K562 (cell line): ENCODE results near the gene RAB31. TPM values are rescaled to one million over a fixed set of nuclear protein-coding genes. Genes with fewer than 3 reads are reported as not detected.

Experiments
- ATF1 ChIP-seq, 2 experiments: fragments of 450-650 bp in 1 of 2; IDR thresholded peaks; 2 replicates each; pipeline ENCODE4 v1.6.1; 2016; ENCODE audit warnings: missing compliant biosample characterization in 1 of 2, missing genetic modification characterization in 1 of 2
- CXXC5 ChIP-seq: fragments of 250-450 bp; sonication (Bioruptor Pico); IDR thresholded peaks from 2 replicates; pipeline ENCODE4 v1.8.0; 2022; ENCODE audit warnings: inconsistent platforms, mild to moderate bottlenecking, moderate library complexity
- GABPA ChIP-seq: fragments of 200-800 bp; sonication (Bioruptor generic); conservative IDR thresholded peaks from 2 replicates; pipeline ENCODE4 v1.6.1; 2016; ENCODE audit warnings: low read depth, missing genetic modification characterization, missing compliant biosample characterization
- JUN ChIP-seq, 2 experiments: sonication (generic) in 1 of 2; formaldehyde crosslinking in 1 of 2; IDR thresholded peaks; 2 replicates each; pipeline versions ENCODE4 v1.6.1 to v1.8.0; 2012 to 2022; ENCODE audit warnings: borderline replicate concordance in 2 of 2, mild to moderate bottlenecking in 2 of 2, improper control_type of control experiment in 1 of 2, low read depth in 1 of 2, low read length in 1 of 2, missing genetic modification reagents in 1 of 2
- KAT7 ChIP-seq: sonication (generic); formaldehyde crosslinking; IDR thresholded peaks from 2 replicates; pipeline ENCODE4 v1.8.0; 2022; ENCODE audit warnings: missing genetic modification reagents, mild to moderate bottlenecking, borderline replicate concordance
- KLF1 ChIP-seq: fragments of 450-650 bp; IDR thresholded peaks from 2 replicates; pipeline ENCODE4 v1.6.1; 2016; ENCODE audit warnings: missing genetic modification characterization, missing compliant biosample characterization
- MTA3 ChIP-seq: fragments of 450-650 bp; formaldehyde crosslinking; IDR thresholded peaks from 2 replicates; pipeline ENCODE4 v1.6.1; 2017; ENCODE audit warnings: mild to moderate bottlenecking, borderline replicate concordance
- NFIC ChIP-seq: fragments of 450-650 bp; IDR thresholded peaks from 2 replicates; pipeline ENCODE4 v1.6.1; 2017; ENCODE audit warnings: mild to moderate bottlenecking, inconsistent platforms
- NFXL1 ChIP-seq: fragments of 450-650 bp; formaldehyde crosslinking; IDR thresholded peaks from 2 replicates; pipeline ENCODE4 v1.4.0; 2021; ENCODE audit warnings: mild to moderate bottlenecking
- NR1H2 ChIP-seq: sonication (generic); formaldehyde crosslinking; IDR thresholded peaks from 2 replicates; pipeline ENCODE4 v1.4.0; 2020; ENCODE audit warnings: mild to moderate bottlenecking, missing genetic modification reagents
- RBM25 ChIP-seq: fragments of 200-400 bp; formaldehyde crosslinking; IDR thresholded peaks from 2 replicates; pipeline ENCODE4 v1.6.1; 2018; ENCODE audit warnings: low read length, low read depth, moderate library complexity; ENCODE audit not compliant: severe bottlenecking
- RBM34 ChIP-seq: fragments of 200-400 bp; formaldehyde crosslinking; IDR thresholded peaks from 2 replicates; pipeline ENCODE4 v1.6.1; 2018; ENCODE audit warnings: low read length, borderline replicate concordance; ENCODE audit not compliant: insufficient read depth
- SMARCB1 ChIP-seq: IDR thresholded peaks from 2 replicates; pipeline ENCODE4 v1.6.1; 2011; ENCODE audit warnings: improper control_type of control experiment, low read depth; ENCODE audit not compliant: insufficient read length
- SP2 ChIP-seq: IDR thresholded peaks from 2 replicates; pipeline ENCODE4 v1.6.1; 2011; ENCODE audit warnings: mild to moderate bottlenecking, low read depth, low read length, moderate library complexity; ENCODE audit not compliant: poor library complexity, severe bottlenecking; ENCODE audit errors: extremely low read depth
- SRF ChIP-seq, 2 experiments: fragments of 250-450, 450-650 bp in 1 of 2; sonication (Bioruptor Pico) in 1 of 2; sonication (generic) in 1 of 2; formaldehyde crosslinking; IDR thresholded peaks; 2 replicates each; pipeline versions ENCODE4 v1.5.0 to v1.5.1; 2020 to 2022; ENCODE audit warnings: mild to moderate bottlenecking in 1 of 2, missing genetic modification reagents in 1 of 2
- XRCC4 ChIP-seq: IDR thresholded peaks from one replicate; pipeline ENCODE4 v1.6.1; 2011; ENCODE audit not compliant: insufficient read depth, insufficient read length; ENCODE audit errors: extremely low read depth
- ZNF165 ChIP-seq: fragments of 250-450 bp; sonication (Bioruptor Pico); IDR thresholded peaks from 2 replicates; pipeline ENCODE4 v1.4.0; 2020; ENCODE audit warnings: borderline replicate concordance
- ZNF23 ChIP-seq: fragments of 250-450 bp; sonication (Bioruptor Pico); IDR thresholded peaks from 2 replicates; pipeline ENCODE4 v1.4.0; 2020; ENCODE audit warnings: mild to moderate bottlenecking
- ZNF76 ChIP-seq: fragments of 250-450 bp; sonication (Bioruptor Pico); IDR thresholded peaks from 2 replicates; pipeline ENCODE4 v1.4.0; 2020; ENCODE audit warnings: mild to moderate bottlenecking, moderate library complexity, borderline replicate concordance
- polyA plus RNA-seq, 8 experiments: library from polyadenylated mRNA; depleted of rRNA in 4 of 8; stranded (reverse) in 5 of 8; unstranded in 3 of 8; fragments of >200 nt; fragmentation: Nextera tagmentation in 2 of 8; fragmentation: Illumina TruSeq in 1 of 8; extraction: Ambion mirVana in 2 of 8; extraction: Trizol in 1 of 8; gene quantifications; 2 replicates each; pipeline versions ENCODE4 v1.2.1 to v1.2.3, GENCODE V29; 2011 to 2014; ENCODE audit warnings: inconsistent platforms in 1 of 8, missing spikeins in 1 of 8
- total RNA-seq, 7 experiments: library from RNA; depleted of rRNA in 6 of 7; stranded (reverse); fragments of >200 nt in 6 of 7; fragmentation: Illumina TruSeq in 2 of 7; extraction: Trizol in 2 of 7; gene quantifications; 2 replicates each; pipeline versions ENCODE4 v1.2.1 to v1.2.3, GENCODE V29; 2011 to 2021; ENCODE audit warnings: low replicate concordance in 1 of 7
- TF ChIP-seq, protein P1 (sequence below): sonication (generic); formaldehyde crosslinking; IDR thresholded peaks from 2 replicates; pipeline ENCODE4 v1.9.0; 2022; ENCODE audit warnings: mild to moderate bottlenecking, missing genetic modification reagents
- TF ChIP-seq, protein P2 (sequence below): sonication (generic); formaldehyde crosslinking; IDR thresholded peaks from 2 replicates; pipeline ENCODE4 v1.8.1; 2023; ENCODE audit warnings: mild to moderate bottlenecking, missing genetic modification reagents
- TF ChIP-seq, protein P3 (sequence below): IDR thresholded peaks from 2 replicates; pipeline ENCODE4 v1.6.1; 2014; ENCODE audit warnings: antibody characterized with exemption

Gene RAB31
- total and polyA plus RNA-seq, 9 of the 15 experiments (the other 6 are each of a cell fraction or from before 2014, with no cell fraction given), result 20.7 to 70.4 (median 41.3) TPM

DNA sequence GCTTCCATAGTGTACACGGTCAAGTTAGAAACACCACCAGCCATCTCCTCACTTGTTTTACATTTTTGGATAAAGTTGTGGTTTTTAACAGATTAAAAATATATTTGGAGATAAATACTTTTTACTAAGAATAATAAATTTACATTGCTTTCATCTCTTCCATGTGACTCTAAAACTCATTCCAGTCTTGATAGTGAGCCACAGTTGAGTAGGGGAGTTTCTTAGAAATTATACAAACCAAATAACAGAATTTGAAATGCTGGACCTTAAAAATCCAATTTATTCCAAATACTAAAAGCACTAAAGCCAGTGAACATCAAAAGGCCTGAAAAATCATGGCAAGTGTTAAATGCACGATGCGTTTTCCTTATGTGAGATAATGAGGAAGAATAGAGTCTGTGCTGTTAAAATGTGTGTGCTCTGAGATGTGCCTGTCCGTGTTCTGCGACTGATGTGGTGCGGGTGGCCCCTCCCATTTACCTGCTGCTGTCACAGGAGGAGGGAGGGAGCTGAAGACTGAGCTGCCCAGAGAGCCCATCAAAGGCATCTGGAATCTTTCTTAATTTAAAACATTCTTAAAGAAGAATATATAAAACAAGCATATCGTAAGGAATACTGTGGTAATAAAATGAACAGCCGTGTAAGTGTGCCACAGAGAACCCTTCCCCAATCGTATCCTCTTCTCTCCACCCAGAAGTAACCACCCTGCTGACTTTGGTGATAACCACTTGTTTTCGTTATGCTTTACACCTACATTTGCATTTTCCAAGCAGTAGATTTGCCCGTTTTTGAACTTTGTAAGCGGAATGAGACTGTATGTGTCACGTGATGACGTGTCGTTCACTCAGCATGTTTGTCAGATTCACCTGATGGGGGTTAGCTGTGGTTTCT, 120.7 kb downstream of the RAB31 start (continued):
- TF ChIP-seq, protein P1, sequence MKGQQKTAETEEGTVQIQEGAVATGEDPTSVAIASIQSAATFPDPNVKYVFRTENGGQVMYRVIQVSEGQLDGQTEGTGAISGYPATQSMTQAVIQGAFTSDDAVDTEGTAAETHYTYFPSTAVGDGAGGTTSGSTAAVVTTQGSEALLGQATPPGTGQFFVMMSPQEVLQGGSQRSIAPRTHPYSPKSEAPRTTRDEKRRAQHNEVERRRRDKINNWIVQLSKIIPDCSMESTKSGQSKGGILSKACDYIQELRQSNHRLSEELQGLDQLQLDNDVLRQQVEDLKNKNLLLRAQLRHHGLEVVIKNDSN, result peak; percentile 94
- TF ChIP-seq SMARCB1 (peak; percentile 34), CXXC5 (CRISPR knock-in tag) (peak; percentile 72), MTA3 (peak; percentile 42; the same call in 1 of the 2 replicates), JUN (IDR thresholded peaks at IDR 0.05; ENCODE audit: borderline replicate concordance, low read depth, low read length) (peak; percentile 28; the same call in 1 of the 2 replicates), JUN (CRISPR knock-in tag; IDR thresholded peaks at IDR 0.05; ENCODE audit: borderline replicate concordance) (no peak), ZNF23 (CRISPR knock-in tag) (no peak), SRF (CRISPR knock-in tag; IDR thresholded peaks at IDR 0.05) (no peak), NFIC (peak; percentile 25; the same call in 1 of the 2 replicates), ZNF76 (CRISPR knock-in tag) (no peak), SP2 (no peak), XRCC4 (no peak), ZNF165 (CRISPR knock-in tag) (no peak), KLF1 (no peak), GABPA (tag) (peak; percentile 5; the same call in 1 of the 2 replicates), KAT7 (CRISPR knock-in tag) (no peak), NFXL1 (CRISPR knock-in tag) (no peak), ATF1 (CRISPR knock-in tag; IDR thresholded peaks at IDR 0.05) (no peak), ATF1 (tag; IDR thresholded peaks at IDR 0.05) (peak; percentile 88), RBM25 (peak; percentile 51), NR1H2 (CRISPR knock-in tag) (no peak), RBM34 (no peak)
- TF ChIP-seq, protein P2, sequence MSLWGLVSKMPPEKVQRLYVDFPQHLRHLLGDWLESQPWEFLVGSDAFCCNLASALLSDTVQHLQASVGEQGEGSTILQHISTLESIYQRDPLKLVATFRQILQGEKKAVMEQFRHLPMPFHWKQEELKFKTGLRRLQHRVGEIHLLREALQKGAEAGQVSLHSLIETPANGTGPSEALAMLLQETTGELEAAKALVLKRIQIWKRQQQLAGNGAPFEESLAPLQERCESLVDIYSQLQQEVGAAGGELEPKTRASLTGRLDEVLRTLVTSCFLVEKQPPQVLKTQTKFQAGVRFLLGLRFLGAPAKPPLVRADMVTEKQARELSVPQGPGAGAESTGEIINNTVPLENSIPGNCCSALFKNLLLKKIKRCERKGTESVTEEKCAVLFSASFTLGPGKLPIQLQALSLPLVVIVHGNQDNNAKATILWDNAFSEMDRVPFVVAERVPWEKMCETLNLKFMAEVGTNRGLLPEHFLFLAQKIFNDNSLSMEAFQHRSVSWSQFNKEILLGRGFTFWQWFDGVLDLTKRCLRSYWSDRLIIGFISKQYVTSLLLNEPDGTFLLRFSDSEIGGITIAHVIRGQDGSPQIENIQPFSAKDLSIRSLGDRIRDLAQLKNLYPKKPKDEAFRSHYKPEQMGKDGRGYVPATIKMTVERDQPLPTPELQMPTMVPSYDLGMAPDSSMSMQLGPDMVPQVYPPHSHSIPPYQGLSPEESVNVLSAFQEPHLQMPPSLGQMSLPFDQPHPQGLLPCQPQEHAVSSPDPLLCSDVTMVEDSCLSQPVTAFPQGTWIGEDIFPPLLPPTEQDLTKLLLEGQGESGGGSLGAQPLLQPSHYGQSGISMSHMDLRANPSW, result no peak
- TF ChIP-seq, protein P3, sequence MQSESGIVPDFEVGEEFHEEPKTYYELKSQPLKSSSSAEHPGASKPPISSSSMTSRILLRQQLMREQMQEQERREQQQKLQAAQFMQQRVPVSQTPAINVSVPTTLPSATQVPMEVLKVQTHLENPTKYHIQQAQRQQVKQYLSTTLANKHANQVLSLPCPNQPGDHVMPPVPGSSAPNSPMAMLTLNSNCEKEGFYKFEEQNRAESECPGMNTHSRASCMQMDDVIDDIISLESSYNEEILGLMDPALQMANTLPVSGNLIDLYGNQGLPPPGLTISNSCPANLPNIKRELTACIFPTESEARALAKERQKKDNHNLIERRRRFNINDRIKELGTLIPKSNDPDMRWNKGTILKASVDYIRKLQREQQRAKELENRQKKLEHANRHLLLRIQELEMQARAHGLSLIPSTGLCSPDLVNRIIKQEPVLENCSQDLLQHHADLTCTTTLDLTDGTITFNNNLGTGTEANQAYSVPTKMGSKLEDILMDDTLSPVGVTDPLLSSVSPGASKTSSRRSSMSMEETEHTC, result peak; percentile 50; the same call in 1 of the 2 replicates
